Neural progenitor cell (in vitro differentiated cells): ENCODE results near the gene NATD1. TPM values are rescaled to one million over a fixed set of nuclear protein-coding genes. Genes with fewer than 3 reads are reported as not detected.
A peak's percentile ranks its signal among the peaks of the same experiment; 100 is the strongest.

Source experiments
- DNase-seq: peaks from one replicate; pipeline ENCODE4 v3.0.0-alpha.2; 2016; ENCODE audit warnings: low spot score
- H2AFZ ChIP-seq: fragments of 200-600 bp; sonication (generic); replicated peaks from 2 replicates; pipeline ENCODE4 v1.6.1; 2016; ENCODE audit warnings: antibody characterized with exemption
- H3F3A ChIP-seq: fragments of 200-600 bp; sonication (generic); 2 replicates; pipeline ENCODE4 v1.6.1; 2016; ENCODE audit warnings: antibody characterized with exemption, low read depth
- H3K27ac ChIP-seq: fragments of 200-600 bp; sonication (generic); 2 replicates; pipeline ENCODE4 v1.5.1; 2016; ENCODE audit warnings: mild to moderate bottlenecking
- H3K27me3 ChIP-seq: fragments of 200-600 bp; sonication (generic); 2 replicates; pipeline ENCODE4 v1.6.1; 2016; ENCODE audit warnings: mild to moderate bottlenecking, moderate library complexity
- H3K36me3 ChIP-seq: fragments of 200-600 bp; sonication (generic); 2 replicates; pipeline ENCODE4 v1.5.1; 2016
- H3K4me1 ChIP-seq: fragments of 200-600 bp; sonication (generic); 2 replicates; pipeline ENCODE4 v1.6.1; 2016; ENCODE audit warnings: mixed run types
- H3K4me2 ChIP-seq: fragments of 200-600 bp; sonication (generic); 2 replicates; pipeline ENCODE4 v1.6.1; 2016
- H3K4me3 ChIP-seq: fragments of 200-600 bp; sonication (generic); 2 replicates; pipeline ENCODE4 v1.5.1; 2016
- H3K79me2 ChIP-seq: fragments of 200-600 bp; sonication (generic); 2 replicates; pipeline ENCODE4 v1.6.1; 2016; ENCODE audit warnings: low read depth
- H3K9ac ChIP-seq: fragments of 200-600 bp; sonication (generic); 2 replicates; pipeline ENCODE4 v1.6.1; 2016
- H3K9me3 ChIP-seq: fragments of 200-600 bp; sonication (generic); 2 replicates; pipeline ENCODE4 v1.5.1; 2016; ENCODE audit warnings: low read depth
- H4K20me1 ChIP-seq: fragments of 200-600 bp; sonication (generic); 2 replicates; pipeline ENCODE4 v1.6.1; 2016; ENCODE audit warnings: low read depth
- H3K27ac Mint-ChIP-seq: 3 replicates; pipeline ENCODE4 v1.8.0; 2021; ENCODE audit warnings: mixed read lengths
- H3K27me3 Mint-ChIP-seq: 2 replicates; pipeline ENCODE4 v1.8.0; 2022; ENCODE audit warnings: low read depth, mild to moderate bottlenecking, inconsistent platforms, moderate library complexity, mixed read lengths; ENCODE audit not compliant: insufficient read depth
- H3K36me3 Mint-ChIP-seq: 3 replicates; pipeline ENCODE4 v1.8.0; 2021; ENCODE audit warnings: mixed read lengths
- H3K4me1 Mint-ChIP-seq: 3 replicates; pipeline ENCODE4 v1.8.0; 2021; ENCODE audit warnings: mixed read lengths
- H3K4me3 Mint-ChIP-seq: 3 replicates; pipeline ENCODE4 v1.8.0; 2021; ENCODE audit warnings: mild to moderate bottlenecking, moderate library complexity, mixed read lengths
- H3K9me3 Mint-ChIP-seq: 3 replicates; pipeline ENCODE4 v1.8.0; 2020; ENCODE audit warnings: mixed read lengths
- CTCF ChIP-seq: fragments of 200-600 bp; sonication (generic); IDR thresholded peaks from 2 replicates; pipeline ENCODE4 v1.5.1; 2017; ENCODE audit warnings: antibody characterized with exemption, mild to moderate bottlenecking
- EZH2 ChIP-seq: fragments of 200-600 bp; sonication (generic); IDR thresholded peaks from 2 replicates; pipeline ENCODE4 v1.6.1; 2017; ENCODE audit warnings: antibody characterized with exemption, mild to moderate bottlenecking, moderate library complexity
- EZH2phosphoT487 ChIP-seq: fragments of 200-600 bp; sonication (generic); IDR thresholded peaks from 2 replicates; pipeline ENCODE4 v1.6.1; 2017; ENCODE audit warnings: antibody characterized with exemption
- total RNA-seq: library from RNA; depleted of rRNA; stranded (reverse); fragments of >200 nt; gene quantifications from 2 replicates; pipeline ENCODE4 v1.2.3, GENCODE V29; 2015; ENCODE audit warnings: low replicate concordance

NATD1 gene
- total RNA-seq, 1 donor from 2014 or later: 4.3 TPM

GRCh38 chr17:21215935-21216334 is 37.3 kb downstream of the NATD1 start:
- TF ChIP-seq CTCF (no peak), EZH2 (no peak), EZH2phosphoT487 (no peak)
- H3K27me3 ChIP-seq: no peaks in the 10 kb centered on the region
- H3K79me2 ChIP-seq: peaks cover 30% of the 10 kb centered on the region
- H3K9me3 ChIP-seq: no peaks in the 10 kb centered on the region
- peaks cover 22% of the 10 kb centered on the region for H3K4me1 ChIP-seq
- H3K27ac Mint-ChIP-seq: no peak overlapping the region
- no peak overlapping the region for H3K4me2 ChIP-seq
- H2AFZ ChIP-seq: no peak overlapping the region
- H3K4me3 Mint-ChIP-seq: peak overlapping the region; percentile 97
- no peak for DNase-seq
- H3K27me3 Mint-ChIP-seq: no peaks in the 10 kb centered on the region
- H3K4me3 ChIP-seq: no peak overlapping the region
- H3F3A ChIP-seq: peaks cover 14% of the 10 kb centered on the region
- H3K4me1 Mint-ChIP-seq: peaks cover 35% of the 10 kb centered on the region
- H4K20me1 ChIP-seq: peaks cover 27% of the 10 kb centered on the region
- no peaks in the 10 kb centered on the region for H3K36me3 ChIP-seq
- no peaks in the 10 kb centered on the region for H3K36me3 Mint-ChIP-seq
- no peak overlapping the region for H3K9ac ChIP-seq
- no peaks in the 10 kb centered on the region for H3K9me3 Mint-ChIP-seq
- H3K27ac ChIP-seq: no peak overlapping the region

- H3F3A ChIP-seq: peaks cover 14% of the 10 kb centered on the region
- peak overlapping the region; percentile 91 for H3K4me3 ChIP-seq
- peak; percentile 72 for DNase-seq
- Mint-ChIP-seq H3K4me1 (peaks cover 41% of the 10 kb centered on the region), H3K4me3 (peak overlapping the region; percentile 97), H3K9me3 (no peaks in the 10 kb centered on the region), H3K27me3 (no peaks in the 10 kb centered on the region), H3K27ac (peak overlapping the region; percentile 67), H3K36me3 (no peaks in the 10 kb centered on the region)
- H3K4me2 ChIP-seq: peak overlapping the region; percentile 96
- H3K4me1 ChIP-seq: peaks cover 24% of the 10 kb centered on the region
- H3K27me3 ChIP-seq: no peaks in the 10 kb centered on the region
- peaks cover 36% of the 10 kb centered on the region for H4K20me1 ChIP-seq
- peak overlapping the region; percentile 98 for H3K9ac ChIP-seq
- H3K9me3 ChIP-seq: no peaks in the 10 kb centered on the region
- peak overlapping the region; percentile 60 for H2AFZ ChIP-seq
- no peak for TF ChIP-seq CTCF
- TF ChIP-seq EZH2phosphoT487: no peak
- no peak for TF ChIP-seq EZH2
- H3K79me2 ChIP-seq: peaks cover 39% of the 10 kb centered on the region
- H3K27ac ChIP-seq: no peak overlapping the region
- H3K36me3 ChIP-seq: no peaks in the 10 kb centered on the region
Measured at GRCh38 chr17:21214777-21215541, 38.3 kb downstream of the NATD1 start.

- H3K4me2 ChIP-seq: peak within 1 kb of the TSS; percentile 96
- H3K9ac ChIP-seq: peak within 1 kb of the TSS; percentile 98
- no peaks in the 10 kb centered on the region for H3K36me3 ChIP-seq
- Mint-ChIP-seq H3K27ac (peak within 1 kb of the TSS; percentile 98), H3K4me3 (peak within 1 kb of the TSS; percentile 97), H3K4me1 (peaks cover 41% of the 10 kb centered on the region), H3K36me3 (no peaks in the 10 kb centered on the region), H3K9me3 (no peaks in the 10 kb centered on the region), H3K27me3 (no peaks in the 10 kb centered on the region)
- peaks cover 24% of the 10 kb centered on the region for H3K4me1 ChIP-seq
- H3K4me3 ChIP-seq: peak within 1 kb of the TSS; percentile 91
- peak within 1 kb of the TSS; percentile 98 for H3K27ac ChIP-seq
- H3F3A ChIP-seq: peaks cover 14% of the 10 kb centered on the region
- peaks cover 44% of the 10 kb centered on the region for H4K20me1 ChIP-seq
- no peaks in the 10 kb centered on the region for H3K27me3 ChIP-seq
- TF ChIP-seq EZH2phosphoT487: no peak
- TF ChIP-seq EZH2: no peak
- TF ChIP-seq CTCF: no peak
- peak within 1 kb of the TSS; percentile 69 for H2AFZ ChIP-seq
- no peaks in the 10 kb centered on the region for H3K9me3 ChIP-seq
- H3K79me2 ChIP-seq: peaks cover 47% of the 10 kb centered on the region
- peak; percentile 99 for DNase-seq
Measured at GRCh38 chr17:21214015-21214776, 39.0 kb downstream of the NATD1 start, which contains the start of gene TMEM11. Gene TMEM11 (minus strand): TSS chr17:21214161. CDS start chr17:21214152, 9 bp downstream.
